ENCODE data around the gene GRIK3.

Gene GRIK3

GRCh38 chr1:36857754-36858153 is 176.6 kb downstream of the GRIK3 start:
- in situ Hi-C loops (cut with MboI; ENCODE audit: low pct_unique_long_range_greater_than_20kb, low sequenced_read_pairs, unreplicated experiment): no loop called here
- DNase-seq (ENCODE audit: low spot score): no peak
- no peak for TF ChIP-seq CTCF (IDR thresholded peaks at IDR 0.05; ENCODE audit: extremely low read depth, insufficient read depth, missing control alignments)

- in situ Hi-C loops (cut with MboI; ENCODE audit: low pct_unique_long_range_greater_than_20kb, low sequenced_read_pairs, unreplicated experiment): no loop called here
- no peak for DNase-seq (ENCODE audit: low spot score)
- no peak for TF ChIP-seq CTCF (IDR thresholded peaks at IDR 0.05; ENCODE audit: extremely low read depth, insufficient read depth, missing control alignments)
Observed at GRCh38 chr1:36855699-36856494, 178.4 kb downstream of the GRIK3 start.

GRCh38 chr1:36853638-36854037 is 180.7 kb downstream of the GRIK3 start:
- in situ Hi-C loops (cut with MboI; ENCODE audit: low pct_unique_long_range_greater_than_20kb, low sequenced_read_pairs, unreplicated experiment): no loop called here
- no peak for DNase-seq (ENCODE audit: low spot score)
- no peak for TF ChIP-seq CTCF (IDR thresholded peaks at IDR 0.05; ENCODE audit: extremely low read depth, insufficient read depth, missing control alignments)

- TF ChIP-seq CTCF (IDR thresholded peaks at IDR 0.05; ENCODE audit: extremely low read depth, insufficient read depth, missing control alignments): no peak
- DNase-seq (ENCODE audit: low spot score): no peak
- in situ Hi-C loops (cut with MboI; ENCODE audit: low pct_unique_long_range_greater_than_20kb, low sequenced_read_pairs, unreplicated experiment): no loop called here
Observed at GRCh38 chr1:36852586-36852985, 181.7 kb downstream of the GRIK3 start.

- DNase-seq (ENCODE audit: low spot score): no peak
- no peak for TF ChIP-seq CTCF (IDR thresholded peaks at IDR 0.05; ENCODE audit: extremely low read depth, insufficient read depth, missing control alignments)
- in situ Hi-C loops (cut with MboI; ENCODE audit: low pct_unique_long_range_greater_than_20kb, low sequenced_read_pairs, unreplicated experiment): no loop called here
Observed at GRCh38 chr1:36851595-36851994, 182.7 kb downstream of the GRIK3 start.

GRCh38 chr1:36851087-36851486 is 183.2 kb downstream of the GRIK3 start:
- no peak for DNase-seq (ENCODE audit: low spot score)
- no peak for TF ChIP-seq CTCF (IDR thresholded peaks at IDR 0.05; ENCODE audit: extremely low read depth, insufficient read depth, missing control alignments)
- in situ Hi-C loops (cut with MboI; ENCODE audit: low pct_unique_long_range_greater_than_20kb, low sequenced_read_pairs, unreplicated experiment): no loop called here
